H1 (cell line): ENCODE measurements around the gene NUAK1. TPM values are rescaled to one million over a fixed set of nuclear protein-coding genes. Genes with fewer than 3 reads are reported as not detected.

Source experiments
- CTCF ChIA-PET: fragments of 300-600 bp; sonication (Branson Sonifier 250); formaldehyde crosslinking; loops from one replicate; lab custom pipeline; 2021; ENCODE audit not compliant: partially characterized antibody; lab: Charles Lee
- POLR2A ChIA-PET: fragments of 300-600 bp; sonication (Branson Sonifier 250); formaldehyde crosslinking; loops from one replicate; lab custom pipeline; 2021; ENCODE audit warnings: inconsistent platforms; ENCODE audit not compliant: partially characterized antibody; lab: Charles Lee
- DNase-seq, 2 experiments: peaks; one replicate each; pipeline versions ENCODE4 v3.0.0 to v3.0.0-alpha.2; 2010 to 2022; ENCODE audit warnings: low spot score in 2 of 2, low read depth in 1 of 2, mixed read lengths in 1 of 2
- FAIRE-seq: peaks from 2 replicates; lab custom pipeline; 2011; peaks lifted over from hg19 to GRCh38; lab: Jason Lieb, UNC
- H2AFZ ChIP-seq: 2 replicates; pipeline ENCODE4 v1.8.1; 2012; ENCODE audit warnings: low read length, inconsistent platforms
- H2AK5ac ChIP-seq: 2 replicates; pipeline ENCODE4 v1.6.1; 2013; ENCODE audit warnings: low read depth, low read length
- H2BK120ac ChIP-seq: replicated peaks from 2 replicates; pipeline ENCODE3; 2013; ENCODE audit warnings: low read depth, low read length, inconsistent platforms
- H2BK12ac ChIP-seq: 2 replicates; pipeline ENCODE4 v1.6.1; 2013; ENCODE audit warnings: low read depth, low read length
- H2BK15ac ChIP-seq: 2 replicates; pipeline ENCODE4 v1.6.1; 2013; ENCODE audit warnings: low read length
- H2BK20ac ChIP-seq: 2 replicates; pipeline ENCODE4 v1.6.1; 2013; ENCODE audit warnings: low read length
- H2BK5ac ChIP-seq: 2 replicates; pipeline ENCODE4 v1.6.1; 2013; ENCODE audit warnings: low read depth, low read length
- H3K14ac ChIP-seq: 2 replicates; pipeline ENCODE4 v1.6.1; 2013; ENCODE audit warnings: inconsistent platforms; ENCODE audit not compliant: insufficient read length
- H3K18ac ChIP-seq: 2 replicates; pipeline ENCODE4 v1.6.1; 2013; ENCODE audit warnings: low read length; ENCODE audit errors: extremely low read depth
- H3K23ac ChIP-seq: 2 replicates; pipeline ENCODE4 v1.6.1; 2013; ENCODE audit warnings: inconsistent platforms; ENCODE audit not compliant: insufficient read length
- H3K23me2 ChIP-seq: 2 replicates; pipeline ENCODE4 v1.6.1; 2013; ENCODE audit warnings: low read depth, low read length
- H3K27ac ChIP-seq: 2 replicates; pipeline ENCODE4 v1.6.1; 2011; ENCODE audit warnings: low read depth, low read length, inconsistent platforms
- H3K27me3 ChIP-seq, 4 experiments: replicated peaks in 1 of 4; 1 replicate in 1 of 4; 2 replicates in 3 of 4; pipeline versions ENCODE4 v1.6.1 to v1.8.1; 2011 to 2013; ENCODE audit warnings: low read length in 3 of 4, mild to moderate bottlenecking in 3 of 4, inconsistent platforms in 2 of 4, mixed read lengths in 2 of 4, moderate library complexity in 1 of 4; ENCODE audit not compliant: control insufficient read depth in 3 of 4, insufficient read depth in 3 of 4; ENCODE audit errors: extremely low read depth in 1 of 4
- H3K36me3 ChIP-seq, 4 experiments: 2 replicates each; pipeline versions ENCODE4 v1.6.1 to v1.8.1; 2011 to 2013; ENCODE audit warnings: mild to moderate bottlenecking in 4 of 4, low read length in 3 of 4, moderate library complexity in 2 of 4, control low read depth in 1 of 4, inconsistent platforms in 1 of 4; ENCODE audit not compliant: insufficient read depth in 4 of 4, control insufficient read depth in 2 of 4
- H3K4ac ChIP-seq: replicated peaks from 2 replicates; pipeline ENCODE3; 2013; ENCODE audit warnings: low read length, low read depth, mixed read lengths, inconsistent platforms; ENCODE audit not compliant: insufficient read length
- H3K4me1 ChIP-seq, 4 experiments: replicated peaks in 1 of 4; 1 replicate in 1 of 4; 2 replicates in 3 of 4; pipeline versions ENCODE4 v1.6.1 to v1.8.1; 2011 to 2013; ENCODE audit warnings: low read length in 3 of 4, inconsistent platforms in 2 of 4, mixed read lengths in 1 of 4; ENCODE audit not compliant: insufficient read depth in 4 of 4, control insufficient read depth in 3 of 4
- H3K4me2 ChIP-seq, 2 experiments: 2 replicates each; pipeline versions ENCODE4 v1.6.1 to v1.8.1; 2011 to 2013; ENCODE audit warnings: low read depth in 2 of 2, low read length in 2 of 2, control low read depth in 1 of 2, inconsistent platforms in 1 of 2, mild to moderate bottlenecking in 1 of 2; ENCODE audit not compliant: insufficient read depth in 1 of 2
- H3K4me3 ChIP-seq, 4 experiments: fragments of 200-600, 300-600 bp in 1 of 4; sonication (generic), shearing (Covaris generic), sonication (Bioruptor Twin) in 1 of 4; 2 replicates each; pipeline versions ENCODE4 v1.5.1 to v1.8.1; 2011 to 2016; ENCODE audit warnings: low read length in 4 of 4, low read depth in 3 of 4, control low read depth in 2 of 4, inconsistent platforms in 2 of 4, mild to moderate bottlenecking in 2 of 4, mixed read lengths in 1 of 4, moderate library complexity in 1 of 4; ENCODE audit not compliant: insufficient read depth in 2 of 4; ENCODE audit errors: extremely low read depth in 1 of 4
- H3K56ac ChIP-seq: replicated peaks from 2 replicates; pipeline ENCODE3; 2013; ENCODE audit warnings: low read depth, mild to moderate bottlenecking, mixed read lengths, low read length, inconsistent platforms; ENCODE audit not compliant: insufficient read length
- H3K79me1 ChIP-seq: 2 replicates; pipeline ENCODE4 v1.6.1; 2013; ENCODE audit warnings: low read depth, low read length, control low read depth
- H3K79me2 ChIP-seq, 2 experiments: 2 replicates each; pipeline versions ENCODE4 v1.6.1 to v1.8.1; 2012 to 2013; ENCODE audit warnings: low read length in 2 of 2, mild to moderate bottlenecking in 2 of 2, inconsistent platforms in 1 of 2; ENCODE audit not compliant: insufficient read depth in 2 of 2, control insufficient read depth in 1 of 2
- H3K9ac ChIP-seq, 4 experiments: replicated peaks in 1 of 4; 1 replicate in 1 of 4; 2 replicates in 3 of 4; pipeline versions ENCODE4 v1.6.1 to v1.8.1; 2011 to 2013; ENCODE audit warnings: low read depth in 3 of 4, low read length in 3 of 4, control low read depth in 2 of 4, mild to moderate bottlenecking in 2 of 4, moderate library complexity in 2 of 4, inconsistent platforms in 1 of 4; ENCODE audit errors: extremely low read depth in 1 of 4
- H3K9me3 ChIP-seq, 2 experiments: 2 replicates each; pipeline versions ENCODE4 v1.6.1 to v1.8.1; 2012 to 2013; ENCODE audit warnings: mild to moderate bottlenecking in 2 of 2, moderate library complexity in 2 of 2, control low read depth in 1 of 2, inconsistent platforms in 1 of 2, low read depth in 1 of 2, low read length in 1 of 2, mixed read lengths in 1 of 2; ENCODE audit not compliant: insufficient read depth in 2 of 2
- H4K20me1 ChIP-seq, 2 experiments: replicated peaks in 1 of 2; 2 replicates each; pipeline versions ENCODE3 to v1.8.1; 2011 to 2013; ENCODE audit warnings: inconsistent platforms in 2 of 2, low read length in 2 of 2, mild to moderate bottlenecking in 1 of 2; ENCODE audit not compliant: insufficient read depth in 2 of 2, control insufficient read depth in 1 of 2
- H4K5ac ChIP-seq: 2 replicates; pipeline ENCODE4 v1.6.1; 2013; ENCODE audit warnings: low read length, low read depth, mixed read lengths, inconsistent platforms; ENCODE audit not compliant: insufficient read length
- H4K8ac ChIP-seq: 2 replicates; pipeline ENCODE4 v1.8.0; 2013; ENCODE audit warnings: mild to moderate bottlenecking, moderate library complexity, low read length, inconsistent platforms; ENCODE audit not compliant: insufficient read depth; ENCODE audit errors: extremely low read depth
- H4K91ac ChIP-seq: replicated peaks from 2 replicates; pipeline ENCODE3; 2013; ENCODE audit warnings: low read length, mixed read lengths, inconsistent platforms; ENCODE audit not compliant: insufficient read length
- BCL11A ChIP-seq, 2 experiments: IDR thresholded peaks; one replicate each; pipeline ENCODE4 v1.6.1; 2011; ENCODE audit warnings: low read depth in 2 of 2, low read length in 2 of 2, mild to moderate bottlenecking in 2 of 2
- SP1 ChIP-seq: IDR thresholded peaks from 2 replicates; pipeline ENCODE4 v1.6.1; 2011; ENCODE audit warnings: low read depth, low read length
- WGBS, 2 experiments: shearing (Covaris generic) in 1 of 2; methylation state at CpG; one replicate each; pipeline versions ENCODE4 v1.1.6 to v1.1.7; 2013 to 2015; ENCODE audit warnings: low lambda C conversion rate in 2 of 2, mixed read lengths in 2 of 2, inconsistent platforms in 1 of 2, low coverage in 1 of 2, missing lambda C conversion rate in 1 of 2; ENCODE audit not compliant: insufficient replicate concordance in 2 of 2, insufficient coverage in 1 of 2, insufficient read length in 1 of 2; ENCODE audit errors: extremely low coverage in 1 of 2, missing lambda C conversion rate in 1 of 2; 5-methylcytosine and 5-hydroxymethylcytosine counted together
- polyA plus RNA-seq, 7 experiments: library from polyadenylated mRNA; depleted of rRNA in 3 of 7; stranded (reverse) in 5 of 7; unstranded in 2 of 7; fragments of >200 nt in 5 of 7; fragments of 200-250 nt in 2 of 7; gene quantifications; 1 replicate in 5 of 7; 2 replicates in 1 of 7; 4 replicates in 1 of 7; pipeline versions ENCODE4 v1.2.1 to v1.2.3, GENCODE V29; 2011 to 2013; ENCODE audit warnings: missing spikeins in 2 of 7, mixed read lengths in 2 of 7
- total RNA-seq: library from RNA; stranded (reverse); fragmentation: NEBNext Ultra II Directional; extraction: Animal tissue kit (Norgen Biotek cat#: 25700); gene quantifications from 2 replicates; pipeline ENCODE4 v1.2.1, GENCODE V29; 2021

The NUAK1 gene
- total and polyA plus RNA-seq, 2 of the 8 experiments (the other 6 are each of a cell fraction or from before 2014, with no cell fraction given), result 6.7 to 18.2 TPM

DNA sequence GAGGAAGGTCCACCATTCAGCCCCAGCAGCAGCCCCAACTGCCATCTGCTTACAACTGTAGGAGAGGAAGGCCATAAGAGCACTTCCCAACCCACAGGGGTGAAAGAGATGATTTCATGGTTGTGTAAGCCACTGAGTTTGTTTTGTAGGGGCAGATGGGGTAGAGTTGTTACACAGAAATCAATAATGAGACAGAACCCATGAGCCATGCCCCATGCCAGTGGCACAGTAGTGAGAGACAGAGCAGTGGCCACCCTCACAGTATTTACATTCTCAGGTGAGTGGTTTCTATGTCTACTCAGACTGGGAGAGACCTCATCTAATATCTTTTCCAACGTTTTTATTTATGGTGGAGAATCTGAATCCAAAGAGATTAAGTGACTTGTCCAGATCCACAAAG, 68.6 kb downstream of the NUAK1 start:
- Histone ChIP-seq H3K79me1 (no peaks in the 10 kb centered on the region), H3K14ac (no peak overlapping the region), H3K18ac (no peak overlapping the region), H2AK5ac (no peak overlapping the region), H4K91ac (no peak overlapping the region), H3K9ac (no peak overlapping the region), H2BK15ac (no peak overlapping the region), H4K8ac (no peak overlapping the region), H2BK120ac (no peak overlapping the region), H3K36me3 (peaks cover 0 to 27% (median 15%) of the 10 kb centered on the region in 4 experiments; a peak in 5 of 8 replicates), H3K9me3 (no peaks in the 10 kb centered on the region), H4K5ac (no peak overlapping the region), H3K27me3 (no peaks in the 10 kb centered on the region), H3K4me2 (no peak overlapping the region), H3K23ac (no peak overlapping the region), H4K20me1 (no peaks in the 10 kb centered on the region), H2BK12ac (no peak overlapping the region), H2AFZ (no peak overlapping the region), H3K4me1 (peaks cover 0 to 11% (median 0%) of the 10 kb centered on the region in 4 experiments; a peak in 2 of 7 replicates), H3K56ac (no peak overlapping the region), H3K79me2 (no peaks in the 10 kb centered on the region), H2BK20ac (no peak overlapping the region), H3K23me2 (no peaks in the 10 kb centered on the region), H3K27ac (no peak overlapping the region), H3K4ac (no peak overlapping the region), H2BK5ac (no peak overlapping the region), H3K4me3 (no peak overlapping the region)
- POLR2A ChIA-PET, result no interaction called here
- 82% methylated on average over 1 of the region's 1 CpG; no CpG with 5 or more reads in 1 of the 2 experiments for WGBS, 2 experiments
- CTCF ChIA-PET, result no interaction called here
- FAIRE-seq (no peak), DNase-seq (no peak)
- TF ChIP-seq BCL11A (IDR thresholded peaks at IDR 0.05; ENCODE audit: low read depth in 2 of 2, low read length in 2 of 2), result no peak
- no peak for TF ChIP-seq SP1
